ENCODE measurements around the gene TEX2. TPM values are rescaled to one million over a fixed set of nuclear protein-coding genes. Genes with fewer than 3 reads are reported as not detected.
"Not testable (repeated sequence)": the region's sequence is repeated elsewhere in the genome, so short reads cannot be mapped to it uniquely, and the experiment has no call there.

The TEX2 gene
- total and polyA plus RNA-seq, 8 donors, result 20.1 to 38.2 (median 24.5) TPM

- Histone ChIP-seq H3K27ac (no peak overlapping the region), H3K9me3 (no peaks in the 10 kb centered on the region), H3K4me1 (peaks cover 0 to 14% of the 10 kb centered on the region in 2 donors), H3K36me3 (no peaks in the 10 kb centered on the region), H3K27me3 (no peaks in the 10 kb centered on the region), H3K4me3 (no peak overlapping the region)
- TF ChIP-seq CTCF (IDR thresholded peaks at IDR 0.05), result no peak
- intact Hi-C loops (cut with DNase I), result no loop called here
- no peak for ATAC-seq
- DNase-seq, result no peak
These were observed 36.9 kb downstream of the TEX2 start for GRCh38 chr17:64226132-64226531.

- DNase-seq, result no peak
- peaks cover 0 to 13% of the 10 kb centered on the region in 2 donors for H3K4me1 ChIP-seq
- intact Hi-C loops (cut with DNase I), result no loop called here
- no peaks in the 10 kb centered on the region for H3K9me3 ChIP-seq
- no peaks in the 10 kb centered on the region for H3K36me3 ChIP-seq
- no peak for ATAC-seq
- H3K27ac ChIP-seq, result no peak overlapping the region
- H3K4me3 ChIP-seq, result no peak overlapping the region
- TF ChIP-seq CTCF (IDR thresholded peaks at IDR 0.05), result no peak
- no peaks in the 10 kb centered on the region for H3K27me3 ChIP-seq
These were observed 37.6 kb downstream of the TEX2 start for GRCh38 chr17:64225410-64225809.

- intact Hi-C loops (cut with DNase I), result no loop called here
- H3K27ac ChIP-seq, result no peak overlapping the region
- H3K27me3 ChIP-seq, result no peaks in the 10 kb centered on the region
- ATAC-seq (no peak), DNase-seq (no peak)
- TF ChIP-seq CTCF (IDR thresholded peaks at IDR 0.05), result no peak
- peaks cover 0 to 11% of the 10 kb centered on the region in 2 donors for H3K4me1 ChIP-seq
- H3K9me3 ChIP-seq, result no peaks in the 10 kb centered on the region
- H3K36me3 ChIP-seq, result no peaks in the 10 kb centered on the region
- H3K4me3 ChIP-seq, result no peak overlapping the region
These were observed 39.0 kb downstream of the TEX2 start for GRCh38 chr17:64223931-64224629.

GRCh38 chr17:64223283-64223682, 39.8 kb downstream of the TEX2 start:
- no peak for DNase-seq
- H3K9me3 ChIP-seq, result no peaks in the 10 kb centered on the region
- no peak overlapping the region for H3K4me3 ChIP-seq
- intact Hi-C loops (cut with DNase I), result no loop called here
- H3K4me1 ChIP-seq, result peaks cover 0 to 14% of the 10 kb centered on the region in 2 donors
- ATAC-seq, result no peak
- H3K27ac ChIP-seq, result no peak overlapping the region
- no peaks in the 10 kb centered on the region for H3K36me3 ChIP-seq
- no peaks in the 10 kb centered on the region for H3K27me3 ChIP-seq
- no peak for TF ChIP-seq CTCF (IDR thresholded peaks at IDR 0.05)

GRCh38 chr17:64221679-64222078, 41.4 kb downstream of the TEX2 start:
- Histone ChIP-seq H3K36me3 (no peaks in the 10 kb centered on the region), H3K27me3 (no peaks in the 10 kb centered on the region), H3K27ac (no peak overlapping the region), H3K4me3 (no peak overlapping the region), H3K9me3 (no peaks in the 10 kb centered on the region), H3K4me1 (peaks cover 9 to 30% of the 10 kb centered on the region in 2 donors)
- DNase-seq (no peak), ATAC-seq (no peak)
- intact Hi-C loops (cut with DNase I), result no loop called here
- no peak for TF ChIP-seq CTCF (IDR thresholded peaks at IDR 0.05)

GRCh38 chr17:64220604-64221003, 42.5 kb downstream of the TEX2 start:
- H3K27ac ChIP-seq; H3K9me3 ChIP-seq; H3K27me3 ChIP-seq; DNase-seq; H3K36me3 ChIP-seq; ATAC-seq; H3K4me3 ChIP-seq; intact Hi-C loops (cut with DNase I): not testable (repeated sequence)
- peaks cover 18 to 40% of the 10 kb centered on the region in 2 donors for H3K4me1 ChIP-seq

Measured in left lung (tissue), 10 donors.